Cardiac muscle cell (in vitro differentiated cells and primary cell): ENCODE data around the gene TAPT1. TPM values are rescaled to one million over a fixed set of nuclear protein-coding genes. Genes with fewer than 3 reads are reported as not detected.

Experiments used
- DNase-seq, 2 donors: peaks; one replicate each; pipeline versions ENCODE4 v3.0.0 to v3.0.0-alpha.2; 2010 to 2017; ENCODE audit warnings: low read depth in 1 of 2, low spot score in 1 of 2
- H3K27ac ChIP-seq: fragments of 200-600 bp; sonication (generic); 2 replicates; pipeline ENCODE4 v1.5.1; 2016
- H3K27me3 ChIP-seq: fragments of 200-600 bp; sonication (generic); 2 replicates; pipeline ENCODE4 v1.6.0; 2016; ENCODE audit warnings: control low read depth
- H3K36me3 ChIP-seq: fragments of 200-600 bp; sonication (generic); 2 replicates; pipeline ENCODE4 v1.5.1; 2016; ENCODE audit warnings: control low read depth
- H3K4me1 ChIP-seq: fragments of 200-600 bp; sonication (generic); 2 replicates; pipeline ENCODE4 v1.8.1; 2017; ENCODE audit warnings: low read depth, mild to moderate bottlenecking, mixed run types
- H3K4me3 ChIP-seq: fragments of 200-600 bp; sonication (generic); 2 replicates; pipeline ENCODE4 v1.5.1; 2016; ENCODE audit warnings: mild to moderate bottlenecking
- H3K9me3 ChIP-seq: fragments of 200-600 bp; sonication (generic); 2 replicates; pipeline ENCODE4 v1.5.1; 2017; ENCODE audit warnings: low read depth, mild to moderate bottlenecking, control low read depth
- polyA plus RNA-seq: library from polyadenylated mRNA; unstranded; fragments of >200 nt; fragmentation: Nextera tagmentation; extraction: Ambion mirVana; gene quantifications from 2 replicates; pipeline ENCODE4 v1.2.1, GENCODE V29; 2016
- total RNA-seq: library from RNA; depleted of rRNA; stranded (reverse); fragments of >200 nt; gene quantifications from 2 replicates; pipeline ENCODE4 v1.2.3, GENCODE V29; 2016
- TF ChIP-seq, protein P1 (sequence below): IDR thresholded peaks from 2 replicates; pipeline ENCODE4 v1.5.1; 2012; ENCODE audit warnings: low read depth, mild to moderate bottlenecking, low read length

TAPT1 gene
- total and polyA plus RNA-seq, 2 experiments from 2014 or later: 9.8 to 16.9 TPM

- no peak overlapping the region for H3K4me3 ChIP-seq
- DNase-seq: no peak
- TF ChIP-seq, protein P1, sequence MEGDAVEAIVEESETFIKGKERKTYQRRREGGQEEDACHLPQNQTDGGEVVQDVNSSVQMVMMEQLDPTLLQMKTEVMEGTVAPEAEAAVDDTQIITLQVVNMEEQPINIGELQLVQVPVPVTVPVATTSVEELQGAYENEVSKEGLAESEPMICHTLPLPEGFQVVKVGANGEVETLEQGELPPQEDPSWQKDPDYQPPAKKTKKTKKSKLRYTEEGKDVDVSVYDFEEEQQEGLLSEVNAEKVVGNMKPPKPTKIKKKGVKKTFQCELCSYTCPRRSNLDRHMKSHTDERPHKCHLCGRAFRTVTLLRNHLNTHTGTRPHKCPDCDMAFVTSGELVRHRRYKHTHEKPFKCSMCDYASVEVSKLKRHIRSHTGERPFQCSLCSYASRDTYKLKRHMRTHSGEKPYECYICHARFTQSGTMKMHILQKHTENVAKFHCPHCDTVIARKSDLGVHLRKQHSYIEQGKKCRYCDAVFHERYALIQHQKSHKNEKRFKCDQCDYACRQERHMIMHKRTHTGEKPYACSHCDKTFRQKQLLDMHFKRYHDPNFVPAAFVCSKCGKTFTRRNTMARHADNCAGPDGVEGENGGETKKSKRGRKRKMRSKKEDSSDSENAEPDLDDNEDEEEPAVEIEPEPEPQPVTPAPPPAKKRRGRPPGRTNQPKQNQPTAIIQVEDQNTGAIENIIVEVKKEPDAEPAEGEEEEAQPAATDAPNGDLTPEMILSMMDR: no peak
Measured at GRCh38 chr4:16122784-16123183, 103.5 kb downstream of the TAPT1 start.

DNA sequence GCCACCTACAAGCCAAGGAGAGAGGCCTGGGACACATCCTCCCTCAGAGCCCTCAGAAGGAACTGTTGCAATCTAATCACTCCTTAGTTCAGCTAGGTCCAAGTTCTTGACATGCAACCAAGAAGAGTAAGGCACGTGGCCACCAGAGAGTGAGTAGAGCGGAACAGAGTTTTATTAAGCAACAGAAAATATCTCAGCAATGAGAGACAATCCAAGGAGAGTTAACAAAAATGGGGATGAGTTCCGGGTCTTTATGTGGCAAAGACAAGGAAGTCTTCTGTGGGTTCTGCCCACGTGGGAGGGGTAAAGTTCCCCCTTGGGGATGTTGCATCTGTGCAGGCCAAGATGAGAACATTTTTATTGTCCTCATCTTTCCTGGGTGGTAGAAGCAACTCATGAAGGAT lies 104.0 kb downstream of the TAPT1 start:
- TF ChIP-seq, protein P1: no peak
- DNase-seq: no peak
- Histone ChIP-seq H3K27ac (no peak overlapping the region), H3K4me3 (no peak overlapping the region), H3K9me3 (no peaks in the 10 kb centered on the region), H3K36me3 (no peaks in the 10 kb centered on the region), H3K4me1 (peaks cover 8% of the 10 kb centered on the region), H3K27me3 (no peaks in the 10 kb centered on the region)

More at GRCh38 chr4:16122784-16123183, 103.5 kb downstream of the TAPT1 start:
- no peaks in the 10 kb centered on the region for H3K27me3 ChIP-seq
- no peak overlapping the region for H3K27ac ChIP-seq
- H3K4me1 ChIP-seq: peaks cover 7% of the 10 kb centered on the region
- no peaks in the 10 kb centered on the region for H3K36me3 ChIP-seq
- H3K9me3 ChIP-seq: no peaks in the 10 kb centered on the region

DNA sequence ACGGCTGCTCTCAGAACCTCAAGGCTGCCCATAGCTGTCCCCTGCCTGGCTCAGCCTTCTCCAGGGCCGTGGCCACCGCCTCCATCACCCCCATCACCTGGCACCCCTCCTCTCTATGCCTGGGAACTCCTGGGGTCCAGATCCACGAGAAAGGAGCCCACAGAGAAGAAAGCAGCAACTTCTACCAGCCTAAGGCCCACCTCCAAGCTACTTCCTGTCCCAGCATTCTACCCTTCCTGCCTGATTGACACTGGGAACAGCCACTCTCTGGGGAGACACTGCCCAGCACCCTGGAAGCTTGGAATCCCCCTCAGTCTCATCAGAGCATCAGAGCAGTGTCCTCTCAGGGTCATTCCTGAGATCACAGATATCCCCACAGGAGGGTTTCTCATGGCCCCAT lies 105.6 kb downstream of the TAPT1 start:
- no peak for DNase-seq
- TF ChIP-seq, protein P1: no peak
- H3K4me3 ChIP-seq: no peak overlapping the region
- H3K27ac ChIP-seq: no peak overlapping the region
- peaks cover 15% of the 10 kb centered on the region for H3K4me1 ChIP-seq
- no peaks in the 10 kb centered on the region for H3K36me3 ChIP-seq
- H3K27me3 ChIP-seq: no peaks in the 10 kb centered on the region
- no peaks in the 10 kb centered on the region for H3K9me3 ChIP-seq

DNA sequence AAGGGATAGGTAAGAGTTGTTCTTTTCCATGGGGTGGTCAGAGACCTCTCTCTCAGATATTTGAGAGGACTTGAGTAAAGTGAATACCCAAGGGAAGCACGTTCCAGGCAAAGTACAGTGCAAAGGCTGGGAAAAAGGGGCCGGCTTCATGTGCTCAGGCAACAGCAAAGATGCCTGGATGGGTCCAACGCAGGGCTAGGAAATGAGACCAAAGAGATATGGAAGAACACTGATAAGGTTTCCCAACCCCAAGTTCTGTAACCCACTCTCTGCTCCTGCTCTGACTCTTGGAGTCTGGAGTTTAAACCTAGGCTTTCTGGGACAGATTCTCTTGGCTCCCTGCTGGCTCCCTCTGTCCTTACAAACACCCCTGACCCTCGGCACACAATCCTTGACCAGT lies 106.3 kb downstream of the TAPT1 start:
- Histone ChIP-seq H3K9me3 (no peaks in the 10 kb centered on the region), H3K4me3 (no peak overlapping the region), H3K36me3 (no peaks in the 10 kb centered on the region), H3K27me3 (no peaks in the 10 kb centered on the region), H3K4me1 (peaks cover 19% of the 10 kb centered on the region), H3K27ac (no peak overlapping the region)
- TF ChIP-seq, protein P1: no peak
- DNase-seq: no peak

GRCh38 chr4:16118090-16118489 lies 108.2 kb downstream of the TAPT1 start:
- H3K4me1 ChIP-seq: peaks cover 19% of the 10 kb centered on the region
- H3K27me3 ChIP-seq: no peaks in the 10 kb centered on the region
- no peaks in the 10 kb centered on the region for H3K9me3 ChIP-seq
- DNase-seq: no peak
- TF ChIP-seq, protein P1: no peak
- no peak overlapping the region for H3K4me3 ChIP-seq
- H3K36me3 ChIP-seq: no peaks in the 10 kb centered on the region
- no peak overlapping the region for H3K27ac ChIP-seq

DNA sequence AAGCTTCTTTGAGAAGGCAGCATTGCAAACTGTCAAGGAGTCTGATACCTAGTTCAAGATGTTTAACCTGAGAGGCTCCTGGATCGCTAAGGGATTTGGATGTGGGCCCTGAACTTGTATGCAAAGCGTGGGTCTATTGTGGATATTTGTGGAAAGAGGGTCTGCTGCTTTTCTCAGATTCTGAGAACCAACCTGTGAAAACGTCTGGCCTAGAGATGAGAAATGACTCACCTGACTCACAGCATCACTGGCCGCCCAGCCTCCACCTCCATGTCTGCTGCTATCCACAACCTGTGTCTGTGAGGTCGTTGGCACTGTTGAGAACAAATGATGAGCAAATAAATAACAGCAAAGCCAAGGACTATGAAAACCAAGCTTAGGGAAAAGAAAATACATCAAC lies 109.1 kb downstream of the TAPT1 start:
- TF ChIP-seq, protein P1: no peak
- no peak for DNase-seq
- no peak overlapping the region for H3K27ac ChIP-seq
- peaks cover 19% of the 10 kb centered on the region for H3K4me1 ChIP-seq
- no peak overlapping the region for H3K4me3 ChIP-seq
- no peaks in the 10 kb centered on the region for H3K27me3 ChIP-seq
- H3K36me3 ChIP-seq: no peaks in the 10 kb centered on the region
- no peaks in the 10 kb centered on the region for H3K9me3 ChIP-seq
